H9 (cell line): ENCODE results near the gene SRRM2. TPM values are rescaled to one million over a fixed set of nuclear protein-coding genes. Genes with fewer than 3 reads are reported as not detected.

Source experiments
- DNase-seq: peaks from one replicate; pipeline ENCODE4 v3.0.0-alpha.2; 2017
- H2AFZ ChIP-seq: one replicate; pipeline ENCODE4 v1.6.1; 2013; ENCODE audit warnings: mild to moderate bottlenecking, low read length, control low read depth, moderate library complexity
- H2AK5ac ChIP-seq: 2 replicates; pipeline ENCODE4 v1.6.1; 2013; ENCODE audit warnings: low read length, control low read depth, mixed read lengths; ENCODE audit not compliant: insufficient read length
- H2BK120ac ChIP-seq: one replicate; pipeline ENCODE4 v1.6.1; 2013; ENCODE audit warnings: low read depth, mild to moderate bottlenecking, low read length, control low read depth, inconsistent platforms; ENCODE audit not compliant: poor library complexity, severe bottlenecking
- H2BK12ac ChIP-seq: 2 replicates; pipeline ENCODE4 v1.6.1; 2013; ENCODE audit warnings: low read length, control low read depth, mixed read lengths, low read depth; ENCODE audit not compliant: insufficient read length
- H2BK15ac ChIP-seq: 2 replicates; pipeline ENCODE4 v1.6.1; 2013; ENCODE audit warnings: low read depth, low read length, control low read depth
- H2BK20ac ChIP-seq: one replicate; pipeline ENCODE4 v1.6.1; 2013; ENCODE audit warnings: low read depth, mild to moderate bottlenecking, low read length, control low read depth, inconsistent platforms; ENCODE audit not compliant: poor library complexity, severe bottlenecking
- H2BK5ac ChIP-seq: 2 replicates; pipeline ENCODE4 v1.6.1; 2013; ENCODE audit warnings: low read length, control low read depth, mixed read lengths; ENCODE audit not compliant: insufficient read length
- H3K14ac ChIP-seq: 2 replicates; pipeline ENCODE4 v1.6.1; 2013; ENCODE audit warnings: low read length, control low read depth; ENCODE audit not compliant: insufficient read depth
- H3K18ac ChIP-seq: 2 replicates; pipeline ENCODE4 v1.6.1; 2013; ENCODE audit warnings: low read depth, mild to moderate bottlenecking, mixed read lengths, low read length, control low read depth; ENCODE audit not compliant: insufficient read length
- H3K23ac ChIP-seq: 2 replicates; pipeline ENCODE4 v1.6.1; 2013; ENCODE audit warnings: low read length, control low read depth, mixed read lengths, low read depth; ENCODE audit not compliant: insufficient read length
- H3K23me2 ChIP-seq: 2 replicates; pipeline ENCODE4 v1.6.1; 2013; ENCODE audit warnings: low read depth, mild to moderate bottlenecking, mixed read lengths, low read length, control low read depth; ENCODE audit not compliant: insufficient read length, poor library complexity, severe bottlenecking
- H3K27ac ChIP-seq: 2 replicates; pipeline ENCODE4 v1.5.1; 2013; ENCODE audit warnings: low read length, control low read depth, mixed read lengths, low read depth; ENCODE audit not compliant: insufficient read length
- H3K27me3 ChIP-seq: 2 replicates; pipeline ENCODE4 v1.6.1; 2013; ENCODE audit warnings: low read length, control low read depth, inconsistent platforms; ENCODE audit not compliant: insufficient read depth
- H3K4ac ChIP-seq: 2 replicates; pipeline ENCODE4 v1.6.1; 2013; ENCODE audit warnings: low read depth, mild to moderate bottlenecking, control low read depth, inconsistent platforms, low read length, moderate library complexity
- H3K4me1 ChIP-seq: 2 replicates; pipeline ENCODE4 v1.6.1; 2013; ENCODE audit warnings: low read length, control low read depth, inconsistent platforms; ENCODE audit not compliant: insufficient read depth
- H3K4me2 ChIP-seq: 2 replicates; pipeline ENCODE4 v1.6.1; 2013; ENCODE audit warnings: low read length, control low read depth, mixed read lengths; ENCODE audit not compliant: insufficient read length, insufficient read depth
- H3K56ac ChIP-seq: 2 replicates; pipeline ENCODE4 v1.6.1; 2013; ENCODE audit warnings: low read depth, mild to moderate bottlenecking, mixed read lengths, low read length, control low read depth; ENCODE audit not compliant: insufficient read length
- H3K79me1 ChIP-seq: 2 replicates; pipeline ENCODE4 v1.6.1; 2013; ENCODE audit warnings: low read depth, mild to moderate bottlenecking, moderate library complexity, low read length, control low read depth, inconsistent platforms; ENCODE audit not compliant: insufficient read depth, poor library complexity, severe bottlenecking
- H3K79me2 ChIP-seq: 2 replicates; pipeline ENCODE4 v1.6.1; 2013; ENCODE audit warnings: low read length, control low read depth, inconsistent platforms; ENCODE audit not compliant: insufficient read depth
- H3K9ac ChIP-seq: 2 replicates; pipeline ENCODE4 v1.6.1; 2013; ENCODE audit warnings: low read length, control low read depth, mixed read lengths; ENCODE audit not compliant: insufficient read length; ENCODE audit errors: extremely low read depth
- H3K9me3 ChIP-seq: one replicate; pipeline ENCODE4 v1.6.1; 2013; ENCODE audit warnings: low read depth, low read length, inconsistent platforms; ENCODE audit not compliant: control insufficient read depth
- H3T11ph ChIP-seq: one replicate; pipeline ENCODE4 v1.6.1; 2013; ENCODE audit warnings: mild to moderate bottlenecking, low read length, control low read depth, inconsistent platforms
- H4K20me1 ChIP-seq: one replicate; pipeline ENCODE4 v1.6.1; 2013; ENCODE audit not compliant: control insufficient read depth, insufficient read length, insufficient read depth
- H4K5ac ChIP-seq: 2 replicates; pipeline ENCODE4 v1.6.1; 2013; ENCODE audit warnings: low read depth, mild to moderate bottlenecking, mixed read lengths, low read length, control low read depth; ENCODE audit not compliant: insufficient read length
- H4K8ac ChIP-seq: replicated peaks from 2 replicates; pipeline ENCODE4 v1.6.1; 2013; ENCODE audit warnings: low read length, control low read depth, mixed read lengths, low read depth; ENCODE audit not compliant: insufficient read length
- H4K91ac ChIP-seq: 2 replicates; pipeline ENCODE4 v1.6.1; 2013; ENCODE audit warnings: low read depth, mild to moderate bottlenecking, moderate library complexity, mixed read lengths, low read length, control low read depth; ENCODE audit not compliant: insufficient read length
- H3K27ac Mint-ChIP-seq, 3 experiments: 2 replicates in 2 of 3; 3 replicates in 1 of 3; pipeline ENCODE4 v1.8.0; 2020 to 2021; ENCODE audit warnings: mixed read lengths in 3 of 3, mild to moderate bottlenecking in 1 of 3, moderate library complexity in 1 of 3
- H3K27me3 Mint-ChIP-seq: 2 replicates; pipeline ENCODE4 v1.8.0; 2021; ENCODE audit warnings: low read depth, mild to moderate bottlenecking, moderate library complexity, mixed read lengths
- H3K36me3 Mint-ChIP-seq, 3 experiments: 2 replicates in 2 of 3; 3 replicates in 1 of 3; pipeline ENCODE4 v1.8.0; 2020 to 2021; ENCODE audit warnings: low read depth in 3 of 3, mixed read lengths in 3 of 3; ENCODE audit not compliant: insufficient read depth in 1 of 3
- H3K4me1 Mint-ChIP-seq, 2 experiments: 2 replicates each; pipeline ENCODE4 v1.8.0; 2020; ENCODE audit warnings: mixed read lengths in 2 of 2
- H3K4me3 Mint-ChIP-seq, 2 experiments: 2 replicates in 1 of 2; 3 replicates in 1 of 2; pipeline ENCODE4 v1.8.0; 2020 to 2021; ENCODE audit warnings: mild to moderate bottlenecking in 2 of 2, mixed read lengths in 2 of 2, moderate library complexity in 1 of 2
- H3K9me3 Mint-ChIP-seq, 2 experiments: 2 replicates in 1 of 2; 3 replicates in 1 of 2; pipeline ENCODE4 v1.8.0; 2020; ENCODE audit warnings: mild to moderate bottlenecking in 2 of 2, mixed read lengths in 2 of 2, moderate library complexity in 1 of 2
- WGBS: extraction: QIAGEN DNeasy Blood & Tissue Kit; methylation state at CpG from one replicate; pipeline ENCODE4 v1.1.7; 2013; ENCODE audit warnings: missing lambda C conversion rate, low lambda C conversion rate, mixed read lengths; ENCODE audit not compliant: insufficient read length; ENCODE audit errors: extremely low coverage; 5-methylcytosine and 5-hydroxymethylcytosine counted together
- total RNA-seq: library from RNA; stranded (reverse); gene quantifications from 2 replicates; pipeline ENCODE4 v1.2.1, GENCODE V29; 2021
- TF ChIP-seq, protein P1 (sequence below): fragments of 200-600 bp; sonication (generic); conservative IDR thresholded peaks from 3 replicates; pipeline ENCODE4 v1.8.0; 2021; ENCODE audit warnings: antibody characterized with exemption, mild to moderate bottlenecking

SRRM2 gene
- total RNA-seq, 1 experiment from 2014 or later, result 694 TPM

DNA sequence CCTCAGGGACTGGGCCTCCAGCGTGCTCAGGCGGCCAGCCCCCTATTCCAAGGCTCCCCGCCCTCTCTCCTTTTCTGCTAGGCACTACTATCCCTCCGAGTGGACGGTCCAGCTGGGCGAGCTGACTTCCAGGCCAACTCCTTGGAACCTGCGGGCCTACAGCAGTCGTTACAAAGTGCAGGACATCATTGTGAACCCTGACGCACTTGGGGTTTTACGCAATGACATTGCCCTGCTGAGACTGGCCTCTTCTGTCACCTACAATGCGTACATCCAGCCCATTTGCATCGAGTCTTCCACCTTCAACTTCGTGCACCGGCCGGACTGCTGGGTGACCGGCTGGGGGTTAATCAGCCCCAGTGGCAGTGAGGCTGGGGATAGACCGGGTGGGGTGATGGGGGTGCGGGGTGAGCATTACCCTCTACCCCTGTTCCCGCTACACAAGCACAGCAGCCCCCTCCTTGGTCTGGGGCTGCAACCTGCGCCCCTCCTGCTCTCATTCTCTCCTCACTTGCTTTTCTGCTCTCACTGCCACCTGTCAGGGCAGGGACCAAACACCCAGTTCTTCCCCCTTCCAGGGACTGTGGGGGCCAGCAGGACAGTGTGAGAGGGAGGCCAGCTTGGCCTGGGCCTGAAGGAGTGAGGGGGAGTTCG is 46.9 kb downstream of the SRRM2 start:
- H2BK15ac ChIP-seq, result no peak overlapping the region
- no peak overlapping the region for H2BK20ac ChIP-seq
- no peak overlapping the region for H3K27ac ChIP-seq
- H3K9ac ChIP-seq, result no peak overlapping the region
- no peak overlapping the region for H3K4ac ChIP-seq
- Mint-ChIP-seq H3K27ac (no peak overlapping the region), H3K36me3 (peaks cover 0 to 4% (median 0%) of the 10 kb centered on the region in 3 experiments; a peak in 2 of 7 replicates), H3K4me1 (peaks cover 7 to 8% of the 10 kb centered on the region in 2 experiments; a peak in 3 of 4 replicates), H3K9me3 (peaks cover 16% of the 10 kb centered on the region in 2 experiments), H3K4me3 (no peak overlapping the region; a peak in 1 of 5 replicates), H3K27me3 (peaks cover 15% of the 10 kb centered on the region)
- H4K8ac ChIP-seq, result no peak overlapping the region
- no peaks in the 10 kb centered on the region for H3K79me1 ChIP-seq
- H3K23me2 ChIP-seq, result no peaks in the 10 kb centered on the region
- TF ChIP-seq, protein P1, sequence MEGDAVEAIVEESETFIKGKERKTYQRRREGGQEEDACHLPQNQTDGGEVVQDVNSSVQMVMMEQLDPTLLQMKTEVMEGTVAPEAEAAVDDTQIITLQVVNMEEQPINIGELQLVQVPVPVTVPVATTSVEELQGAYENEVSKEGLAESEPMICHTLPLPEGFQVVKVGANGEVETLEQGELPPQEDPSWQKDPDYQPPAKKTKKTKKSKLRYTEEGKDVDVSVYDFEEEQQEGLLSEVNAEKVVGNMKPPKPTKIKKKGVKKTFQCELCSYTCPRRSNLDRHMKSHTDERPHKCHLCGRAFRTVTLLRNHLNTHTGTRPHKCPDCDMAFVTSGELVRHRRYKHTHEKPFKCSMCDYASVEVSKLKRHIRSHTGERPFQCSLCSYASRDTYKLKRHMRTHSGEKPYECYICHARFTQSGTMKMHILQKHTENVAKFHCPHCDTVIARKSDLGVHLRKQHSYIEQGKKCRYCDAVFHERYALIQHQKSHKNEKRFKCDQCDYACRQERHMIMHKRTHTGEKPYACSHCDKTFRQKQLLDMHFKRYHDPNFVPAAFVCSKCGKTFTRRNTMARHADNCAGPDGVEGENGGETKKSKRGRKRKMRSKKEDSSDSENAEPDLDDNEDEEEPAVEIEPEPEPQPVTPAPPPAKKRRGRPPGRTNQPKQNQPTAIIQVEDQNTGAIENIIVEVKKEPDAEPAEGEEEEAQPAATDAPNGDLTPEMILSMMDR, result no peak
- H2BK120ac ChIP-seq, result no peak overlapping the region
- no peaks in the 10 kb centered on the region for H4K20me1 ChIP-seq
- WGBS, result no CpG with 5 or more reads among the region's 21 CpGs
- no peaks in the 10 kb centered on the region for H3K79me2 ChIP-seq
- H3K14ac ChIP-seq, result no peak overlapping the region; the same call in 1 of the 2 replicates
- no peak overlapping the region for H2BK12ac ChIP-seq
- no peak overlapping the region for H4K5ac ChIP-seq
- no peak overlapping the region for H3K23ac ChIP-seq
- peaks cover 9% of the 10 kb centered on the region for H3K9me3 ChIP-seq
- no peak overlapping the region for H3T11ph ChIP-seq
- H2BK5ac ChIP-seq, result no peak overlapping the region
- no peaks in the 10 kb centered on the region for H3K4me1 ChIP-seq
- H2AK5ac ChIP-seq, result no peak overlapping the region
- no peak overlapping the region for H3K56ac ChIP-seq
- H4K91ac ChIP-seq, result no peak overlapping the region
- no peaks in the 10 kb centered on the region for H3K27me3 ChIP-seq
- H3K18ac ChIP-seq, result no peak overlapping the region
- H3K4me2 ChIP-seq, result no peak overlapping the region
- no peak overlapping the region for H2AFZ ChIP-seq
- no peak for DNase-seq
